ENCODE data around the gene PCSK7. TPM values are rescaled to one million over a fixed set of nuclear protein-coding genes. Genes with fewer than 3 reads are reported as not detected.

The PCSK7 gene
- polyA plus RNA-seq, 1 donor, result 27.8 TPM

DNA sequence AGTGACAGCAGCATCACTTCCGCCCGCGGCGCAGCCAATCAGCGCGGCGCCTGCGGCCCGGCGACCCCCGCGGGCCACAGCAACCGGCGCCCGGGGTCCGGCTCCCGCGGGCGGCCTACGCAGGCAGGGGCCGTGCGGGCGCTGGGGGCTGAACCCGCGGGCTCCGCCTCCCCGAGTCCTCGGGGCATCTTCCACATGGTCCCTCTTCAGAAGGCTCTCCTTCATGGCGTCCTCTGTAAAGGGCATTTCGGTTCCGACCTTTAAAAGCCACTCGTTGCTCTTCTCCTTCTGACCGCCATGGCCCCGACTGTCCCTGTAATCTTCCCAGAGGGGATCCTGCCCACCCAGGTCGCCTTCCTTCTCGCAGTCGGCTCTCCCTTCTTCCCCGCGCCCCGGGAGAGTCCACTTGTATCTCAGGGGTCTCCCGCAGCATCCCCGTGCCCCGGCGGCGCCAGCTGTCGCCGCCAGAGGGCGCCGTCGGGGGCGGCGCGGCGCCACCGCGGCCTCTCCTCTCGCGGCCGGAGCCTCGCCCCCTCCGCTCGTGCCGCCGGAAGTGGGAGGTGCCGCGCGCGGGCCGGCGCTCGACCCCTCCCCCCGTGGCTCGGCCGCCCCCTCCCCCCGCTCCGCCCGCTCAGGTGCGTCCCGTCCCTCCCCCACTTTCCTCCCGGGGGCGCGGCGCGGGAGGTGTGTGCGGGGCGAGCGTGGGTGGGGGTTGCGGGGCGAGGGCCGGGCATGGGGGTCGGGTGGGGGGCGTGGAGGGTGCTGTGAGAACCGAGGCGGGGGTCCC, 412 bp upstream of the PCSK7 start, which contains the start of gene RNF214:
Gene RNF214, plus strand, starts transcription at position 580 of the 787 bp plus-strand sequence. CDS start 1,602 bp downstream, outside the sequence.
- peak within 1 kb of the TSS; percentile 90 for H3K27ac ChIP-seq (ENCODE audit: low read length)
- H3K4me1 ChIP-seq (ENCODE audit: control insufficient read depth, insufficient read depth, low read length), result peaks cover 8% of the 10 kb centered on the region
- peak within 1 kb of the TSS; percentile 95 for H3K4me3 ChIP-seq (ENCODE audit: low read length)
- no peaks in the 10 kb centered on the region for H3K27me3 ChIP-seq (ENCODE audit: control insufficient read depth, insufficient read depth, low read length)
- peak; percentile 75 to 88 for DNase-seq
- H3K9me3 ChIP-seq (ENCODE audit: control insufficient read depth, low read depth, low read length), result no peaks in the 10 kb centered on the region
- peaks cover 26% of the 10 kb centered on the region for H3K36me3 ChIP-seq (ENCODE audit: control insufficient read depth, insufficient read depth, low read length)
- no CpG with 5 or more reads among the region's 94 CpGs for WGBS (ENCODE audit: insufficient coverage, low lambda C conversion rate)

DNA sequence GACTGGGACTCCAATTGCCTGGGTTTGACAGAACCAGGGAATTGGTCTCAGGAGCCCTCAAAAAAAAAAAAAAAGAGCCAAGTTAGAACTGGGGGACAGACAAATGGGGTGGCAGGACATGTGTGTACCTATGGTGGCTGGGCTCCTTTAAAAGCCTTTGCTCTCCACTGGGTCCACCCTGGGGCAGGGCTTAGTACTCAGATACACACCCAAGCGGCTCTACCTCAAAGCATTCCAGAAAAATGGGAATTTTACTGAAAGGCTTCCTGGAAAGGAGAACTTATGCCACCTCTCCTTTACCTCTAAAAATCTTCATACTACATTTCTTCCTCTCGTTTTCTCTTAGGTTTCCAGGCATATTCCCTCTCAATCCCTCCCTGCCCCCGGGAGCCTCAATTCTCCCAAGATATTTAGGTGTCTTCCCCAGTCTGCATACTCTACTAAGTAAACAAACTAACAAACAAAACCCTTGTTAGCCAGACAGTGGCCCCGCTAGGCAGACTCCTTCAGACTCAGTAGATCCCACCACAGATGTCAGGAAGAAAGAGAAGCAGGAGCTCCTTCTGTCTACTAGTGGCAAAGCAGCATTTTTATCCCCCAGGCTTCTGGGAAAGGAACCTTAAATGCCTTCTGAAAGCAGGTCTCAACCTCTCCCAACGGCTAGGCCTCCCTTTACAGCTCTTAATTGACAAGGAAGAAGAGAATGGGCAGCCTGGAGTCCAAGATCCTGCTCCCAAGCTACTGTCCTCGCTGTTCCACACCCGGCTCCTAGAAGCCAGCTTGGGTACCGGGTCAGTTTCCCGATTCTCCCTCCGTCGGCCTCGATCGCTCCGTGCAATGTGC, 653 bp downstream of the PCSK7 start:
- peak overlapping the region; percentile 95 for H3K4me3 ChIP-seq (ENCODE audit: low read length)
- WGBS (ENCODE audit: insufficient coverage, low lambda C conversion rate), result 20% methylated on average over 2 of the region's 14 CpGs
- no peaks in the 10 kb centered on the region for H3K27me3 ChIP-seq (ENCODE audit: control insufficient read depth, insufficient read depth, low read length)
- no peaks in the 10 kb centered on the region for H3K9me3 ChIP-seq (ENCODE audit: control insufficient read depth, low read depth, low read length)
- peak in 1 of 2 donors; percentile 22 for DNase-seq
- H3K27ac ChIP-seq (ENCODE audit: low read length), result peak overlapping the region; percentile 59
- peaks cover 33% of the 10 kb centered on the region for H3K36me3 ChIP-seq (ENCODE audit: control insufficient read depth, insufficient read depth, low read length)
- H3K4me1 ChIP-seq (ENCODE audit: control insufficient read depth, insufficient read depth, low read length), result peaks cover 8% of the 10 kb centered on the region

DNA sequence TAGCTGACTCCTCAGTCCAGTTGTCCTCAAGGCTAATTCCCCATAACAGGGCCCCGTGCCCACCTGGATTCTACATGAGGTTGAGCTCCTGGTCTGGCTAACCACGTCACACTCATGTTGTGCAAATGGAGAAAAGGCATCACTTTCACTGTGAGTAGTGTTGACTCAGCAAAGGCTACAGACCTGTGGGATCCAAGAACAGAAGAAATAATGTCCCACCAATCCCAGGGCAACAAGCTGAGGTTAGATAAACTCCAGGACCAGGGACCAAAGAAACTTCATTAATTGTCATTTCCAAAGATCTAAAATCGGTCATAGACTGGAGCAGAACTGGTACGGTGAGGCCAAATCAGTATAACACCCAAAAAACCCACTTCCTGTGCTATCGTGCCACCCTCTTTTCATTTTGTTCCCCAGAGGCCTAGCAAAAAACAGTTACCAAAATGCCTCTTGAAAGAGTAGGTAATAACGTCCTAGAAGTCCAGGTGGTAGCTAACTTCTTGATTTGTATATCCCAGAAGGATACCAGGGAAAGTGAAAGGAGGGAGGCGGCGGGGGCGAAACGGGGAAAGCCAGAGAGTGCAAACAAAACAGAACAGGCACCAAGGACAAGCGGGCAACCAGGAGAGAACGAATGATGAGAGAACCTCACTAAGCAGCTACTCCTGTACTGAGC, 1.4 kb downstream of the PCSK7 start:
- H3K27ac ChIP-seq (ENCODE audit: low read length), result no peak overlapping the region

DNA sequence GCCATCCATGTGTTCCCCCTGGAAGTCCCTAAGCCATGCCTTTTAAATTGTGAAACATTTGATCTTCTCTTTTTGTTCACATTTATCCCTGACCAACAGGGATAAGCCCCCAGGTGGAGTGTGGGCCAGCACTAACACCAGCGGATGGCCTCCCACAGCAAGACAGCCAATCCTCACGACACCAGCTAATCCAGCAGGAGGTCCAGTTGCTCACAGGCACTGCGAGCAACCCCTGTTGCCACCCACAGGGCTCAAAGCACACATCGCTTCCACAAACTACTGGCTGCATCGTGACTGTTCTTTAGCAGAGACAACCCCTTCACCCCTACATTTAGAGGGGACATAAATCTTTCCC, 2.0 kb downstream of the PCSK7 start:
- no CpG with 5 or more reads among the region's 5 CpGs for WGBS (ENCODE audit: insufficient coverage, low lambda C conversion rate)
- Histone ChIP-seq H3K4me1 (ENCODE audit: control insufficient read depth, insufficient read depth, low read length) (peaks cover 16% of the 10 kb centered on the region), H3K36me3 (ENCODE audit: control insufficient read depth, insufficient read depth, low read length) (peaks cover 40% of the 10 kb centered on the region), H3K27me3 (ENCODE audit: control insufficient read depth, insufficient read depth, low read length) (no peaks in the 10 kb centered on the region), H3K4me3 (ENCODE audit: low read length) (no peak overlapping the region), H3K9me3 (ENCODE audit: control insufficient read depth, low read depth, low read length) (no peaks in the 10 kb centered on the region), H3K27ac (ENCODE audit: low read length) (no peak overlapping the region)
- DNase-seq, result no peak

More for the DNA sequence above, 1.4 kb downstream of the PCSK7 start:
- no peak for DNase-seq
- H3K9me3 ChIP-seq (ENCODE audit: control insufficient read depth, low read depth, low read length), result no peaks in the 10 kb centered on the region
- H3K36me3 ChIP-seq (ENCODE audit: control insufficient read depth, insufficient read depth, low read length), result peaks cover 38% of the 10 kb centered on the region
- H3K27me3 ChIP-seq (ENCODE audit: control insufficient read depth, insufficient read depth, low read length), result no peaks in the 10 kb centered on the region
- 100% methylated on average over 1 of the region's 12 CpGs for WGBS (ENCODE audit: insufficient coverage, low lambda C conversion rate)
- H3K4me1 ChIP-seq (ENCODE audit: control insufficient read depth, insufficient read depth, low read length), result peaks cover 12% of the 10 kb centered on the region
- H3K4me3 ChIP-seq (ENCODE audit: low read length), result peak overlapping the region; percentile 95

DNA sequence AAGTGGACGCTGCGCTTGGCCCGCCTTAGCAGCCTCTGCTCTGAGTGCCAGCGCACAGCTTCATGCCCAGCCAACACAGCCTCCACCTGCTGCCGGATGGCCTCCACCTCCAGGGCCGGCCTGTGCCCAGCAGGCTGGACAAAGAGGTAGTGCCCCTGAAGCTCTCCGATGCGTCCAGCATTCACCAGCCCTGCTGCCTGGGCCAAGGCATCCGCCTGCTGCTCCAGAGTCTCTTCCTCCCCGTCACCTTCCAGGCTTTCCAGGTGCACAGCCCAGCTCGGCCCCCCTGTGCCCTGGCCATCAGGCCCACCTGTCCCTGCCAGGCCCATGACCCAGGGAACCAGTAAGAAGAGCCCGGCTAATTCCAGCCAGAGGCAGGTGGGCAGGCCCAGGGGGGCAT, 2.5 kb downstream of the PCSK7 start:
- no peak overlapping the region for H3K4me3 ChIP-seq (ENCODE audit: low read length)
- H3K36me3 ChIP-seq (ENCODE audit: control insufficient read depth, insufficient read depth, low read length), result peaks cover 42% of the 10 kb centered on the region
- WGBS (ENCODE audit: insufficient coverage, low lambda C conversion rate), result no CpG with 5 or more reads among the region's 12 CpGs
- no peak overlapping the region for H3K27ac ChIP-seq (ENCODE audit: low read length)
- no peaks in the 10 kb centered on the region for H3K9me3 ChIP-seq (ENCODE audit: control insufficient read depth, low read depth, low read length)
- H3K27me3 ChIP-seq (ENCODE audit: control insufficient read depth, insufficient read depth, low read length), result no peaks in the 10 kb centered on the region
- no peak for DNase-seq
- peaks cover 19% of the 10 kb centered on the region for H3K4me1 ChIP-seq (ENCODE audit: control insufficient read depth, insufficient read depth, low read length)

DNA sequence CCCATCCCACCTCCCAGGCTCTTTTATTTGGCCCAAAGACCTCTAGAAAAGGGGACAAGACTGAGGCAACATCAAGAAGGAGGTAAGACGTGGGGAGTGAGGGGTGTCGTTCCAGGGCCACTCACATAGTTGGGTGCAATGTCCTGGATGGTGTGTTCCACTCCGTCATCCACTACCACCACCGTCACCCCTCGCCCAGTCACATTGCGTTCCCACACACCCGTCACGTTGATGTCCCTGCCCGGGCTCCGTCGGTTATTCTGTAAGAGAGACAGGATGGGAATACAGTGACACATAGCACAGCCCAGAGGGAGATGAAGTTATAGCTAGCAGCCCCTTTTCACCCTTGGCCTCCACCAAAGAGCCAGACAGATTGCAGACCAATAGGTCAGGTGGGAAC, 3.8 kb downstream of the PCSK7 start:
- no peaks in the 10 kb centered on the region for H3K9me3 ChIP-seq (ENCODE audit: control insufficient read depth, low read depth, low read length)
- H3K36me3 ChIP-seq (ENCODE audit: control insufficient read depth, insufficient read depth, low read length), result peaks cover 52% of the 10 kb centered on the region
- no peaks in the 10 kb centered on the region for H3K27me3 ChIP-seq (ENCODE audit: control insufficient read depth, insufficient read depth, low read length)
- H3K4me1 ChIP-seq (ENCODE audit: control insufficient read depth, insufficient read depth, low read length), result peaks cover 27% of the 10 kb centered on the region
- WGBS (ENCODE audit: insufficient coverage, low lambda C conversion rate), result no CpG with 5 or more reads among the region's 11 CpGs
- no peak overlapping the region for H3K27ac ChIP-seq (ENCODE audit: low read length)
- no peak overlapping the region for H3K4me3 ChIP-seq (ENCODE audit: low read length)
- no peak for DNase-seq

DNA sequence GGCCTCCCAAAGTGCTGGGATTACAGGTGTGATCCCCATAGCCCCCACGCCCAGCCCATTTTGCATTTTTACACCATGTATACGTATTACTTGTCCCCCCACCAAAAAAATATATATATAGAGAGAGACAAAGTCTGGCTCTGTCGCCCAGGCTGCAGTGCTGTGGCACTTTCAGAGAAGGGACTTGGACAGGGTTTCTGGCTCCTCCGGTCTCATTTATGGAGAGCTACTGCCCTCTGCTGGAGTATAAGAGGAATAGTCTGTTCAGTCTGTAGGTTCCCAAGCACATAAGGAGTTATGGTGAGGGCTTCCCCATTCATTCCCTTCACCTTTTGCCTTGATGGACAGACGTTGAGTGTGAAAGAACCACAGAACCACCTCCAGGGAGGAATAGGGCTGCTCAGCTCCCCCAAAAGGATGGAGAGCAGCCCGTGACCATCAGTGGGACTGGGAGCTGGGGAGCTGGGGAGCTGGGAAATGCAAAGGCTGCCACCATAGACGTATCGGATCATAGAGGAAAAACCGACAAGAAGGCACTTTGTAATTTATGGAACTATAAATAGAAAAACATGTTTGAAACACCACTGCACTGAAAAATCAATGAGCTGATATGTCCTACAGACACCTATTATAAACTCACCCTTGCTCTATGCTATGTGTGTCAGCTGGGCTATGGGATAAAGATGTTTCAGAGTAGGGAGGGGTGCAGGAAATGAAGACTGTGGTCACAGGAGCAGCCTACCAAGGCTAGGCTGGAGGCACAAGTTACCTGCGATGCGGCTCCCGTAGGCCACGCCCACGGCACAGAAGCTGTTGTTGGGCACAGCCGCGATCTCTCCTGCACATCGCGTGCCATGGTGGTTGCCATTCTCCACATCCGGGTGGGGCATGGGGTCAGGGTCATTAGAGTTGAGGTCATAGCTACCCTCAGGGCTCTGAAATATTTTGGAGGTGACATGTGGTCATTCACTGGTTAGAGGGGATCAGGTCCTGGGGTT, 5.2 kb downstream of the PCSK7 start:
- no peak overlapping the region for H3K4me3 ChIP-seq (ENCODE audit: low read length)
- H3K4me1 ChIP-seq (ENCODE audit: control insufficient read depth, insufficient read depth, low read length), result peaks cover 34% of the 10 kb centered on the region
- peak; percentile 68 to 73 for DNase-seq
- no peaks in the 10 kb centered on the region for H3K27me3 ChIP-seq (ENCODE audit: control insufficient read depth, insufficient read depth, low read length)
- H3K36me3 ChIP-seq (ENCODE audit: control insufficient read depth, insufficient read depth, low read length), result peaks cover 61% of the 10 kb centered on the region
- WGBS (ENCODE audit: insufficient coverage, low lambda C conversion rate), result no CpG with 5 or more reads among the region's 19 CpGs
- no peak overlapping the region for H3K27ac ChIP-seq (ENCODE audit: low read length)
- H3K9me3 ChIP-seq (ENCODE audit: control insufficient read depth, low read depth, low read length), result no peaks in the 10 kb centered on the region

DNA sequence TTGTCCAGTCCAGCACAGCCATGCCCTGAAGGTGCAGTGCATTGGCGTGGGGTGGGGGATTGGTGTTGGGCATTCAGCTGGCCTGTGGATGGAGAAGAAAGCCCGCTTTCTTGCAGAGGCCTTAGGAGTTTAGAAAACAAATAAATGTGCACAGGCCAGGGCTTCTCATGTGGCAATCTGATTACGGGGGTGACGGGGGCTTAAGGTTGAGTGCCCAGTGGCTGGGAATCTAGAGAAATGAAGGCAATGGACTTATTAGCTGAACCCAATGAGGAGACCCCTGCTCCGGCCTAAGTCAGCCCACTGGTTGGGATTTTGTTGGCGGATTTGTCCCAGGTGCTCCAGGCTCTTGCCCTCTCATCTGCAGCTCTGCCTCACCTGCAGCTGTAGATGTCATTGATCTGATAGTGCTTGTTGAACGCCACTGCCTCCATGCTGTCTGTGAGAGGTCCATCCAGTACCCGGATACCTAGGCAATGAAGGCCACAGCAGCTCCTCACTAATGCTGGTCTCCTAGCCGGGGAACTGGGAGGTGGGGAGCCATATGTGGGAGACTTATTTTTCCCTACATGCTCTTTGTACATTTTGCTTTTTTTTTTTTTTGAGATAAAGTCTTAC, 6.2 kb downstream of the PCSK7 start:
- 92% methylated on average over 2 of the region's 9 CpGs for WGBS (ENCODE audit: insufficient coverage, low lambda C conversion rate)
- H3K36me3 ChIP-seq (ENCODE audit: control insufficient read depth, insufficient read depth, low read length), result peaks cover 66% of the 10 kb centered on the region

More for the DNA sequence above, 6.2 kb downstream of the PCSK7 start:
- Histone ChIP-seq H3K4me1 (ENCODE audit: control insufficient read depth, insufficient read depth, low read length) (peaks cover 40% of the 10 kb centered on the region), H3K4me3 (ENCODE audit: low read length) (no peak overlapping the region), H3K27ac (ENCODE audit: low read length) (peak overlapping the region; percentile 66), H3K27me3 (ENCODE audit: control insufficient read depth, insufficient read depth, low read length) (no peaks in the 10 kb centered on the region), H3K9me3 (ENCODE audit: control insufficient read depth, low read depth, low read length) (no peaks in the 10 kb centered on the region)
- no peak for DNase-seq
